ENCODE results near the gene TBC1D22A. TPM values are rescaled to one million over a fixed set of nuclear protein-coding genes. Genes with fewer than 3 reads are reported as not detected.

Gene TBC1D22A
- total and polyA plus RNA-seq, 2 donors (not counting 3 experiments of a cell fraction or from before 2014, with no cell fraction given) = 26.1 to 32.4 TPM

- no peaks in the 10 kb centered on the region for H3K79me2 ChIP-seq (ENCODE audit: control insufficient read depth, insufficient read depth, low read length)
- H3K27me3 ChIP-seq (ENCODE audit: control insufficient read depth in 2 of 2, insufficient read depth in 2 of 2, low read length in 2 of 2) = no peaks in the 10 kb centered on the region
- no peak overlapping the region for H2AFZ ChIP-seq (ENCODE audit: low read depth, low read length)
- CTCF ChIA-PET = interaction anchor here (1.4 to 1.5 kb wide), 2 partner anchors 11 to 177 kb away, joined by 3 to 4 read pairs; no protein-coding TSS in a partner anchor
- no peak overlapping the region for H3K27ac ChIP-seq (ENCODE audit: insufficient read depth, low read depth, low read length)
- H3K4me1 ChIP-seq (ENCODE audit: control insufficient read depth, extremely low read depth, insufficient read depth, low read length) = no peaks in the 10 kb centered on the region
- dilution Hi-C loops (cut with MboI; ENCODE audit: extremely low pct_ligation_motif_present, low sequenced_read_pairs) (no loop called here), intact Hi-C loops (cut with micrococcal nuclease) (no loop called here)
- TF ChIP-seq CTCF (IDR thresholded peaks at IDR 0.05; ENCODE audit: extremely low read depth in 1 of 2, insufficient read depth in 1 of 2, low read depth in 1 of 2, low read length in 2 of 2) (no peak), MYC (IDR thresholded peaks at IDR 0.05; ENCODE audit: low read depth, low read length) (no peak), JUN (IDR thresholded peaks at IDR 0.05; ENCODE audit: borderline replicate concordance, insufficient read depth, insufficient read length, low read depth) (no peak), POLR2AphosphoS5 (IDR thresholded peaks at IDR 0.05; ENCODE audit: insufficient read depth, low read depth, low read length) (no peak), GATA2 (IDR thresholded peaks at IDR 0.05; ENCODE audit: insufficient read depth, insufficient read length, low read depth, low read length) (no peak), EZH2 (IDR thresholded peaks at IDR 0.05; ENCODE audit: borderline replicate concordance, low read depth, low read length, severe bottlenecking) (no peak), POLR2A (IDR thresholded peaks at IDR 0.05; ENCODE audit: low read depth, low read length) (no peak), MAX (IDR thresholded peaks at IDR 0.05; ENCODE audit: insufficient read depth, insufficient read length) (no peak), FOS (IDR thresholded peaks at IDR 0.05; ENCODE audit: borderline replicate concordance, insufficient read depth, low read length) (no peak)
- H3K4me2 ChIP-seq (ENCODE audit: insufficient read depth, low read length) = no peak overlapping the region
- no peak overlapping the region for H3K4me3 ChIP-seq (replicated peaks in 1 of 3; ENCODE audit: insufficient read depth in 1 of 3, low read depth in 1 of 3, low read length in 3 of 3)
- H3K9ac ChIP-seq (replicated peaks; ENCODE audit: extremely low read depth, insufficient read depth, low read length) = no peak overlapping the region
- FAIRE-seq = no peak
- H3K36me3 ChIP-seq (ENCODE audit: control insufficient read depth in 2 of 2, extremely low read depth in 1 of 2, insufficient read depth in 2 of 2, low read length in 2 of 2) = no peaks in the 10 kb centered on the region
- no peaks in the 10 kb centered on the region for H4K20me1 ChIP-seq (replicated peaks; ENCODE audit: control insufficient read depth, extremely low read depth, insufficient read depth, low read length)
- no peak for DNase-seq (ENCODE audit: low read depth, low spot score)
- POLR2A ChIA-PET = no interaction called here
- BruUV-seq (replicated peaks) = no TSS peak
- H3K9me1 ChIP-seq (replicated peaks; ENCODE audit: control insufficient read depth, extremely low read depth, insufficient read depth, low read length) = no peaks in the 10 kb centered on the region
- H3K9me3 ChIP-seq (replicated peaks; ENCODE audit: control insufficient read depth, insufficient read depth, low read length) = no peaks in the 10 kb centered on the region
Measured at GRCh38 chr22:47022475-47022874, 260.0 kb downstream of the TBC1D22A start.
